HS-27A (cell line): ENCODE data around the gene ANTXR1.

ENCODE experiments used
- DNase-seq: peaks from one replicate; pipeline ENCODE4 v3.0.0-alpha.2; 2012; ENCODE audit warnings: low read depth, missing footprints

The ANTXR1 gene

DNA sequence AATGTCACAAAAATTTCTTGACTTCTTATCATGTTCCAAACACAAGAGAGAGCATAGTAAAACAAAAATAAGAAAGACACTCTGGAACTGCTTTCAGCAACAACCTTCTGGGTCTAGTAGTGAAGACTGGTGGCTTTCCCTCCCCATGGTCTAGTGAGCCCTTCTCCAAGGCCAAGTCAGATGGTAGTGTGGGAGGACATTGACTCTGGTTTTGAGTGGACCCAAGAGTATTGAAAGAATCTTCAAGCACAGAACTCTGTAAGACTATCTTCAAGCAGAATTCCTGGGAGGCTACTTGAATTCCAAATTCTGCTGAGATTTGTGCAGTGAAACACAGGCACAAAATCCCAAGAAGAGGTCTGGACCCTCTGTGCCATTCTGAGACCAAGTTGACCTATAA is 21.1 kb downstream of the ANTXR1 start:
- DNase-seq, result no peak

DNA sequence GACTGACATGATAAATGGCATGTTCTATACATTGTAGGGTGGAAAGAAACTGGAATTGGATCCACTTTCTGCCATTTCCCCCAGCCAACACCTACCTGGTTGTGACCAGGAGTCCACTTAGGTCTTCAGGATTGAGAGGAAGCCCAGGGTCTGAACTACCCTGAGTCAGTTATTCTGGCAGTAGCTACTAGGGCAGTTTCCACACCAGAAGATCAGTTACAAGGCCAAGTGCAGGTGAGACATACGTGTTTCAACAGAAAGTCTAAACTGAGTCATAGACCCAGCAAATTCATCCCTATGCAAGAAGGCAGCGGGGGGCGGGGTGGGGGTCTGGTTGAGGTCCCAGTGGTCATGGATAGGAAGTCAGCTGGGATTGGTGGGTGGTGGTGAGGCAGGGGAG is 21.9 kb downstream of the ANTXR1 start:
- no peak for DNase-seq

DNA sequence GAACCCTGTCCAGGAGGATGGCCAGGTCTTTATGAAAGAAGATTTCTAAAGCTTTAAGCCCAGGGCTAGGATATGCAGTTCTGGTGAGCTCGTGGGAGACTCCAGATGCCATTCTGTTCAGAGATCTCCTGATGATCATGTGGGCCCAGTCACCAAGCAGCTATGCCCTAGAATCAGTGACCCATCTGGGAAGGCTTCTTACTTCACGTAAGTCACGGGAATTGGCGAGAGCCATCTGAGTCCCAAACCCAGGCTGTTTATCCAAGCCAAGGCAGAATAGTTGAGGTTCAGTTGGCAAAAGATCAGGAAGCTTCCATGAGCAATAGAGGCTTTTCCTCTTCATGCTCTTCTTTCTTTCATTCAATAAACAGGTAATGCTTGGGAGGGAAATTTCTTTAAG is 23.9 kb downstream of the ANTXR1 start:
- DNase-seq, result no peak

- DNase-seq, result no peak
These were observed 28.2 kb downstream of the ANTXR1 start for GRCh38 chr2:69041214-69041613.

DNA sequence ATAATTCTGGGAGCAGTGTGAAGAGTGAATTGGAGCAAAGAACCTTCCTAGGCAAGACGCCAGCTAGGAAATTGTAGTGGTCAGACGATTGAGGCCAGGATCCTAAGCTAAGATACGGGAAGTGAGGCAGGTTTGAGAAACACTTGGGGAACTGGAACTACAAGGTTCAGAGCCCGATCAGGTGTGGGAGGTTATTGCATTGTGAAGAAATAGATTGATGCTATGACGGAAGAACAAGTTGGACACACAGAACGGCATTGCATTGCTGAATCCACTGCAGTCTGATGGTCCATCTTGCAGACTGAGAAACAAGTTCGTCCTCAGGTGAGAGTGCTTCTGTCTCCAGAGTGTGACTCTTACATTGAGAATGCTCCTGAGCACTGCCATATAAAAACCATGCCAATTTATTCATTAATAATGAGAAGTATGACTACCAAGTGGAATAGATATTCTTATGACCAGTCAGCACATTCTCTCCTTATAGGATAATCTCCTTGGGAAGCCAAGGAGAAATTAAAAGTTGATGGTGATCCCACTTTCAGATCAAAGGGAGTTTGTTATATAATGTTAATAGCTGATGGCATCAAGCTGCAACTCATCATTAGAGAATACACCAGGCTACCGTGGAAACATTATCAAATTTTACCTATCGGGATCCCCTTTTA is 30.9 kb downstream of the ANTXR1 start:
- no peak for DNase-seq

DNA sequence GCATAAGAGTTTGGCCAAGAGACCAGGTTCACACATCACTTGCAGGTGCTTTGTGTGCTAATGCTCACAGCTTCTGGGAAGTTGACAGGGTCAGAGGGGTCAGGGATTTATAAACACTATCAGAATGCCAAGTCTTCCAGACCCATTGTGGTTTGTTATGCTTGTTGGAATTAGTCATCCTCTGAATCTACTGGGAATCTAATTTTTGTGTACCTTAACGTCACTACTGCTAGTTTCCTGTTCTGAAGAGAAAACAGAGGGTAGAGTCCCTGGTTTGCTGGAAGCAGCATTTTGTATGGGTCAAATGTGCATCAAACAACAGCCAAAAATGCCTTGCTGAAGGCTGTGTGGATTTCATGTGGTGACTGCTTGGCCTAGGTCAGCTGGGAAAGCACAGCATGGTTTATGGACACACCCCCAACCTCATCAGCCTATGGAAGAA is 33.3 kb downstream of the ANTXR1 start:
- DNase-seq, result peak; percentile 30

- no peak for DNase-seq
These were observed 34.7 kb downstream of the ANTXR1 start for GRCh38 chr2:69047625-69048145.

GRCh38 chr2:69050802-69051201 is 37.8 kb downstream of the ANTXR1 start:
- no peak for DNase-seq

DNA sequence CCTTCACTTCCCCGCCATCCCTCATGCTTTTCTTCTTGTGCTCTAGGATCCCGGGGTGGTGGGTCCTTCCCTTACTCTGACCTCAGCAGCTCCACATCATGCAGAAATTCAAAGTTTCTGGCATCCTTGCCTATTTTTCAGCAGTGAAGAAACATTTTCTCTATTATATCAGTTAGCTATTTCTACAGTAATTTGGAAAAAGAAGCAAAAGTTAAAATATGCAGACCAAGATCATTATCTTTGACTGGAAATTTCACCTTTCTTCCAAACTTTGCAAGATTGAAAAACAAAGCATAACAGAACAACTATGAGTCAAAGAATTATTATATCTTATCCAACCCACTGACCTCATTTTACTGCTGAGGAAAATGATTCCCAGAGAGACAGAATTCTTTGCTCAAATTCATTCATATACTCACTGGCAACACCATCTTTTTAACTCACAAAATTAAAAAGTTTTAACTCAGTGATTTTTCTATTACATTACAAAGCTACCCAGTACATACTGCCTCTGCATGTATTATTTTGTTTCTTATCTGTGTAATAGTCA is 40.5 kb downstream of the ANTXR1 start:
- DNase-seq, result no peak

DNA sequence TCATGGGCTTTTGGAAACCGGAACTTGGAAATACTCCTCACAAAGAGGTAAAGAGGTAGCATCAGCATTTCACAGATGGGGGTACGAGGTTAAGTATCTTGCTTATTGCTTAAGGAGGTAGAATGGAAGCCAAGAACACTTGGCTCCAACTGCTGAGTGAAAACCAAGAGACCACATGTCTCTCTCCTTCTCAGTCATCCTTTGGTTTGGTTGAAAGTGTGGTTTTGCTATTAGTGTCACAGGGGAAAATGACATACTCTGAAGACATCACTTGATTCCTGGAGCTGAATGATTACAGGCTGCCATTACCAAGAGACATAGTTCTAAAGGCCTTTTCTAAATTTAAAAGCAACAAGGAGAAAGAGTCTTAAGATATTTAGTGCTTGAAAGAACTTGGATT is 41.5 kb downstream of the ANTXR1 start:
- DNase-seq, result no peak

DNA sequence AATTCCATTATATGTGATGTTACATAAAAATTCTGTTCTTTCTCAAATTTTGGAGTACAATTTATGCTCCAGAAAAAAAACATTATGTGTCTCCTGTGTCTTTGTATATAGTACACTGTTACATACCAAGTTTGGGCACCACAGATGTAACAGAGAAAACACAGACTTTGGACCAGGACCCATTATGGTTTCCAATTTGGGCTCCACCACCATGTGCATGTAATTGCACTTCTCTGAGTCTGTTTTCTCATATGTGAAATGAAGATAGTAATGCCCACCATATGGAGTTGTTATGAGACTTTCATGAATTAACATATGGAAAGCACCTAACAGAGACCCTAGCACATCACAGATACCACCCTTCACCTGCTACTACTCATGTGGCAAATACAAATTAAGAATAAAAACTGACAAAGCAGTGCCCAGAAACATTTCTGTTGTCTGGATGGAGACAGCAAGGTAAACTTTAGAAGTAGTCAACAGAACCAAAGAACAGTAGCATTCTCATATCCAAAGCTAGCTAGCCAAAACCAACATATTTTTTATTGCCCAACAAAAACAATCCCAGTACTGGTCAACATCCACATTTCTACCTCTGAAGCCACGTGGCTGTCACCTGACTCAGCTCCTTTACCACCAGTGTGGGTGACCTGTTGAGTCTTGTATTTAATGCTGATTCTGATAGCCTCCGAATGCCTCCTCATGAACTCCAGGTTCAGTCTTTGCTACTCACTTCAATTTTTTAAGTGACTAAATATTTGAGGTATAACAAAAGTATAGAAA is 42.9 kb downstream of the ANTXR1 start:
- no peak for DNase-seq

DNA sequence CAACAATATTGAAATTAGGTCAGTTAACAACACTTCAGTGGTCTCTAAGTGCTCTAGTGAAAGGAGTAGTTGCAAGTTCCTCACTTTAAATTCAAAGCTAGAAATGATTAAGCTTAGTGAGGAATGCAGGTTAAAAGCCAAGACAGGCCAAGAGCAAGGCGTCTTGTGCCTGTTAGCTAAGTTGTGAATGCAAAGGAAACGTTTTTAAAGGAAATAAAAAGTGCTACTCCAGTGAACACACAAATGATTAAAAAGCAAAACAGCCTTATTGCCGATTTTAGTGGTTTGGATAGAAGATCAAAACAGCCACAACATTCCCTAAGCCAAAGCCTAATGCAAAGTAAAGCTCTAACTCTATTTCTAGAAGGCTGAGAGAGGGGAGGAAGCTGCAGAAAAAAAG is 44.7 kb downstream of the ANTXR1 start:
- DNase-seq, result no peak

GRCh38 chr2:69059731-69060290 is 46.8 kb downstream of the ANTXR1 start:
- DNase-seq, result no peak

GRCh38 chr2:69060938-69061501 is 48.0 kb downstream of the ANTXR1 start:
- no peak for DNase-seq

GRCh38 chr2:69061525-69061924 is 48.5 kb downstream of the ANTXR1 start:
- DNase-seq, result no peak

GRCh38 chr2:69062307-69062962 is 49.5 kb downstream of the ANTXR1 start:
- no peak for DNase-seq

GRCh38 chr2:69065735-69066336 is 52.9 kb downstream of the ANTXR1 start:
- DNase-seq, result no peak

DNA sequence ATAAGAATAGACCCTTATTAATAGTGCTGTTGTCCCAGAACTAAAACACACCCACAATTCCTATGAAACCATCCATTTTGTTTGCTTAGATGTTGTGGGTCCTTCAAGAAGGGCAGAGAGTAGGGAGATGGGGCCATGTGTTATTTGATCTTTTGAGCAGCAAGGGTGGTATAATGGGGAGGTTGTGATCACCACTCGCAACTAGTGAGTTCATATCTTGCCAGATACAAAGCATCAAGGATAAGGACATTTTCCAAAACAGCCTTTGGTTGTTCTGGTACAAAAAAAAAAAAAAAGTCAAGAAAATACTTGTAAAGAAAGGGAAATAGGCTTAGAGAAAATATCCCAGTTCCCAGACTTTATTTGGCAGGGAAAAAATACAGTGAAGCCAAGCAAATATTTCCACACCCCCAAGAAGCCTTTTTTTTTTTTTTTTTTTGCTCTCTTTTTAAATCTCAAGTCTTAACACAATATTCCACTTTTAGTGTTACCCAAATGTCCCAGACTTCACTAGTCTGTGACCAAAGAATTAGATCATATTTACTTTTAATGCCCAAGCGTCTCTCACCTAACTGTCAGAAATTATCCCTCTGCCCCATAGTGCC is 54.1 kb downstream of the ANTXR1 start:
- DNase-seq, result no peak

GRCh38 chr2:69067866-69068265 is 54.9 kb downstream of the ANTXR1 start:
- DNase-seq, result no peak

DNA sequence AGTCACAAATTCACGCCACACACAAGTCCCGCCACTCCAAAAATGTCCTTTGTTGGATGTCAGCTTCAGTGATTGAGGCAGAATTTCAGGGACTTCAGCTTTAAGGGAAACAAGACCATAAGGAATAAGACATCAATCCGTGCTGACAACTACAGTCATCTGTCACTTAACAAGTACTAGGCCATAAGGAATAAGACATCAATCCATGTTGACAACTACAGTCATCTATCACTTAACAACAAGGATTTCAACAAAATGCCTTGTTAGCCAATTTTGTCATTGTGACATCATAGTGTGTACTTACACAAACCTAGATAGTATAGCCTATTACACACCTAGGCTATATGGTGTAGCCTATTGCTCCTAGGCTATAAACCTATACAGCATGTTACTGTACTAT is 58.0 kb downstream of the ANTXR1 start:
- DNase-seq, result no peak

GRCh38 chr2:69073928-69074570 is 61.1 kb downstream of the ANTXR1 start:
- no peak for DNase-seq
